Measurements from ENCODE around the gene TRAPPC2B.
A peak's percentile ranks its signal among the peaks of the same experiment; 100 is the strongest.

The TRAPPC2B gene

GRCh38 chr19:57362997-57363687, at the start of gene TRAPPC2B, which contains the start of gene ZNF547:
Gene TRAPPC2B, plus strand, starts transcription at chr19:57363551. Its CDS starts 1,283 bp downstream, at chr19:57364834.
Gene ZNF547, plus strand, starts transcription at chr19:57363551. Its CDS starts 5,005 bp downstream, at chr19:57368556.
- peak; percentile 97 to 98 for DNase-seq (ENCODE audit: low read depth in 2 of 2, low spot score in 1 of 2)

GRCh38 chr19:57314146-57314545, 49.2 kb upstream of the TRAPPC2B start:
- DNase-seq (ENCODE audit: low read depth in 2 of 2, low spot score in 1 of 2): no peak

- DNase-seq (ENCODE audit: low read depth in 2 of 2, low spot score in 1 of 2): no peak
Observed at GRCh38 chr19:57317503-57317902, 45.8 kb upstream of the TRAPPC2B start.

- no peak for DNase-seq (ENCODE audit: low read depth in 2 of 2, low spot score in 1 of 2)
Observed at GRCh38 chr19:57319869-57320179, 43.5 kb upstream of the TRAPPC2B start.

- peak; percentile 82 to 87 for DNase-seq (ENCODE audit: low read depth in 2 of 2, low spot score in 1 of 2)
Observed at GRCh38 chr19:57320180-57321084, 42.9 kb upstream of the TRAPPC2B start, which contains the start of gene ZNF543. Gene ZNF543, plus strand, starts transcription at chr19:57320472. Its CDS starts 382 bp downstream, at chr19:57320854.

GRCh38 chr19:57321116-57321515, 42.2 kb upstream of the TRAPPC2B start:
- no peak for DNase-seq (ENCODE audit: low read depth in 2 of 2, low spot score in 1 of 2)

- no peak for DNase-seq (ENCODE audit: low read depth in 2 of 2, low spot score in 1 of 2)
Observed at GRCh38 chr19:57321751-57322150, 41.6 kb upstream of the TRAPPC2B start.

- no peak for DNase-seq (ENCODE audit: low read depth in 2 of 2, low spot score in 1 of 2)
Observed at GRCh38 chr19:57324992-57325391, 38.4 kb upstream of the TRAPPC2B start.

DNA sequence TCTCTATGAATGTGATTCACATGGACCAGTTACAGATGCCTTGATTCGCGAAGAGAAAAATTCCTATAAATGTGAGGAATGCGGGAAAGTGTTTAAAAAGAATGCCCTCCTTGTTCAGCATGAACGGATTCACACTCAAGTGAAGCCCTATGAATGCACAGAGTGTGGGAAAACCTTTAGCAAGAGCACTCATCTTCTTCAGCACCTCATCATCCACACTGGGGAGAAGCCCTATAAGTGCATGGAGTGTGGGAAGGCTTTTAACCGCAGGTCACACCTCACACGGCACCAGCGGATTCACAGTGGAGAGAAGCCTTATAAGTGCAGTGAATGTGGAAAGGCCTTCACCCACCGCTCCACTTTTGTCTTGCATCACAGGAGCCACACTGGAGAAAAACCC, 35.4 kb upstream of the TRAPPC2B start:
- DNase-seq (ENCODE audit: low read depth in 2 of 2, low spot score in 1 of 2): no peak

GRCh38 chr19:57334191-57334590, 29.2 kb upstream of the TRAPPC2B start:
- DNase-seq (ENCODE audit: low read depth in 2 of 2, low spot score in 1 of 2): no peak

DNA sequence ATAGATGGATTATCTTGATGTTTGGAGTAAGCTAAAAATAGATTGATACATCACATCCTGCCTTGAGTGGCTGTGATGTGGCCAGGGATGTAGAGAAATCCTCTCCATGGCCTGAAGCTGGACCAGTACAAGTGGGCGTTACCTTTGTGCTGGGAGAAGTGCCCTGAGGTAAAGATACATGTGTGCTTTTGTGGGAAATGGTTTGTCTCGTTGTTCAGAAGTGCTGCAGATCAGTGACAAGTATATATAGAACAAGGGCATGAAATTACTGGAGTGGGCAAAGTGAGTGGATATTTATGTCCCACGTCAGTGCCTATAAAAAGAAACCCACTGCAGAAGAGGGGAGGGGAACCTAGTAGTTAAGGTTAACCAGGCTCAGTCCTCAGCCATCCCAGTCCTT, 24.5 kb upstream of the TRAPPC2B start:
- DNase-seq (ENCODE audit: low read depth in 2 of 2, low spot score in 1 of 2): no peak

DNA sequence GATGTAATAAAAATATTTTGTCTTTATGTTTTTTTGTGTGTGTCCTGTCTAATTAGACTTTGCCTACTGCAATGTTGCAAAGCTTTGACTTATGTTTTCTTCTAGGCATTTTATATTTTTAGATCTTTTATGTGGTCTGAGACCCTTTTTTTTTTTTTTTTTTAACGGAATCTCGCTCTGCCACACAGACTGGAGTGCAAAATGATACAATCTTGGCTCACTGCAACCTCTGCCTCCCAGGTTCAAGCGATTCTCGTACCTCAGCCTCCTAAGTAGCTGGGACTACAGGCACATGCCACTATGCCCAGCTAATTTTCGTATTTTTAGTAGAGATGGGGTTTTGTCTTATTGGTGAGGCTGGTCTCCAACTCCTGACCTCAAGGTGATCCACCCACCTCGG, 20.8 kb upstream of the TRAPPC2B start:
- no peak for DNase-seq (ENCODE audit: low read depth in 2 of 2, low spot score in 1 of 2)

- DNase-seq (ENCODE audit: low read depth in 2 of 2, low spot score in 1 of 2): no peak
Observed at GRCh38 chr19:57348136-57348535, 15.2 kb upstream of the TRAPPC2B start.

DNA sequence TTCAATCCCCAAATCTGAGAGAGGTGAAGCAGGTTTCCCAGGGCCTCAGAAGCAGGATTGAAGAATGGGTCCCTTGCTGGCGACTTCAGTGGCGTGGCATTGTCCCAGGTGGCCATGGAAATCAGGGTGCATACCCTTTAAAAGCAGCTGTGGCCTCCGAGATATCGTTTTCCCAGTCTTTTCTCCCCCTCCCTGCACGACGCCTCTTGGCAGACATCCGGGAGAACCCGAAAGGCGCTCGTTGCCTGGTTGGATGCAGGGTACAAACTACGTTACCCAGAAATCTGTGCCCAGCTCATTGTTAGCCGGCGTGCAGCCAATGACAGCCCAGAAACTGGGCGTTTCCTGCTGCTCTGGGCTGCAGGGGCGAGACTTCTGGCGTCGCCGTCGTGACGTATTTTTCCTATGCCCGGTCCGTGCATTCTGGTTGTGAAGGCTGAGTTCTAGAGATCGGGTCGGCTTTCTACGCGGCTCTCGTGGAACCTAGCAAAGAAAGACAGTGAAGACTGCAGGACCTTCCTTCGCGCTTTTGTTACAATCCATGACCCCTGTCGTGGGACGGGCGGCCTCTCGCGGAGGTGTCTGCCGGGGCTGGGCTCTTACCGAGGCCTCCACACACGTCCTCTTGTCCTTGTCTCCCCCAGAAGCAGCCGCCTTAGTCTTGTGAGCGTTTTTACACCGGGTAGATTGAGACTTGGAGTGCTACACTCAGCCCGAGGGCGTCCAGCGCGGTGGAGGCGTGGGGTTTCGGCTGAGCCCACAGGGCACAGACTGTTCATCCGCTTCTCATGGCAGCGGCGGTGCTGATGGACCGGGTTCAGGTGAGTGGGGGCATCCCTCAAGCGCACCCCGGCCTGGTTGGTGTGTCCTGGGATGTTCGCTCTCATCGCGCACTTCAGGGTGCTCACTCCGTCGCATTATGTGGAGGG, 12.2 kb upstream of the TRAPPC2B start, which contains the start of gene ZNF304:
Gene ZNF304, plus strand, starts transcription at position 395 of the 929 bp plus-strand sequence. Its CDS starts 394 bp downstream, at position 789.
- peak; percentile 60 to 73 for DNase-seq (ENCODE audit: low read depth in 2 of 2, low spot score in 1 of 2)

DNA sequence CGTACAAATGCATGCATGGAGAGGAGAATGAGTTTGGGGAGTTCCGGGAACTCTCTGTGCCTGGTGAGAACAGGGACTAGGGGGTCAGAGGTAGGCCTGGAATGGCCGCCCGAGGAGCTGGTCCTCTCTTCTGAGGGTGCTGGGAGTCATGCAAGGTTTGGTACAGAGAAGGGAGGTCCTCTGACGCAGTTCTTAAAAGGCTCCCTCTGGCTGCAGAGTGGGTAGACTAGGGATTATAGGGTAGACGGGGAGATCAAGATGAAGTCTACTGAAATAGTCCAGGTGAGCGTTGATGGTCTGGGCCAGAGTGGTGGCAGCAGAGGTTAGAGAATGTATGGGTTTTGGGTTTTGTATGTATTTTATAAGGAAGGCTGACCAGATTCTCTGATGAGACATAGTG, 11.5 kb upstream of the TRAPPC2B start:
- no peak for DNase-seq (ENCODE audit: low read depth in 2 of 2, low spot score in 1 of 2)

GRCh38 chr19:57355916-57356315, 7.4 kb upstream of the TRAPPC2B start:
- no peak for DNase-seq (ENCODE audit: low read depth in 2 of 2, low spot score in 1 of 2)

DNA sequence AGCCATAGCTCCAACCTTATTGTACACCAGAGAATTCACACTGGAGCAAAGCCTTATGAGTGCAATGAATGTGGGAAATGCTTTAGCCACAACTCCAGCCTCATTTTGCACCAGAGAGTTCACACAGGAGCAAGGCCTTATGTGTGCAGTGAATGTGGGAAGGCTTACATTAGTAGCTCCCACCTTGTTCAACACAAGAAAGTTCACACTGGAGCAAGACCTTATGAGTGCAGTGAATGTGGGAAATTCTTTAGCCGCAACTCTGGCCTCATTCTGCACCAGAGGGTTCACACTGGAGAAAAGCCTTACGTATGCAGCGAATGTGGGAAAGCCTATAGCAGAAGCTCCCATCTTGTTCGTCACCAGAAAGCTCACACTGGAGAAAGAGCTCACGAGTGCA, 5.9 kb upstream of the TRAPPC2B start:
- DNase-seq (ENCODE audit: low read depth in 2 of 2, low spot score in 1 of 2): no peak

DNA sequence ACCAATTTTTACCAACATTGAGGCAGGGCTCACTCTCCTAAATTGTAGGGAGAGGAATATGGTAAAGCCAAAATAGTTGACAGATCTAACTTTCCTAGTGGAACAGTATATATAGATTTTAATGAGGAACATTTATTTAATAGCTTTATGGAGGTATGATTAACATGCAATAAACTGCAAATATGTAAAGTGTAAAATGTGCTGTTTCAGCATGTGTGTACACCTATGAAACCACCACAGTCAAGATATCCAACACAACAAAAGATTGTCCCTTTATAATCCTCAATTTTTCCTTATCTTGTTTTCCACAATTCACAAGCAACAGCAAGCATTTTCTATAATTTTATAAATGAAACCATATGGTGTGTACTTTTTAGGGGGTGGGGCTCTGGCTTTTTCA, 4.1 kb upstream of the TRAPPC2B start:
- DNase-seq (ENCODE audit: low read depth in 2 of 2, low spot score in 1 of 2): no peak

- no peak for DNase-seq (ENCODE audit: low read depth in 2 of 2, low spot score in 1 of 2)
Observed at GRCh38 chr19:57362419-57362818, 932 bp upstream of the TRAPPC2B start.

DNA sequence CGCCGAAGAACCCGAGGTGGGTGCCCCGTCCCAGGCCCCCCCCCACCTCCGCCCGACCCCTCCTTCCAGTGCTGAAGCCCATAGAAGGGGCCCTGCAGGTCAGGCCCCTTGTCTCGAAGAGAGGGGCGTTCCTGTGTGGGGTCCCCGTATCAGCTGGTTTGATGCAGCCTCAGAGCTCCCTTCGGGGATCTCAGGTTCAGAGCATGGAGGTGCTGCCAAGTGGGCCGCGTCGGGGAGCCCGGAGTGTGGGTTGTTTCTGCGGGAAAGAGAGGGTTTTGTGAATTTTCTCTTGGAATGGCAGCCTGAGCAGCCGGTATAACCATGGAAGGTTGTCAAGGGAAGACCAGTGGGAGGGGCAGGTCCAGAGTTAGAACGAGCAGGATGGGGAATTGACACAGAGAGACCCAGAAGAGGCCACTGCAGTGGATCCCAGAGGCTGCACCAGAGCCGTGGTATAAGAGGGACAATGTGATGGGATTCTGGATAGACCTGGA, 384 bp downstream of the TRAPPC2B start:
- DNase-seq (ENCODE audit: low read depth in 2 of 2, low spot score in 1 of 2): no peak

- DNase-seq (ENCODE audit: low read depth in 2 of 2, low spot score in 1 of 2): no peak
Observed at GRCh38 chr19:57366776-57367175, 3.4 kb downstream of the TRAPPC2B start.

Measured in stimulated activated CD8-positive, alpha-beta memory T cell treated with anti-CD3 and anti-CD28 coated beads, Interleukin-4, amount 100 ng/mL, for 4 hours (primary cell).